ENCODE results near the gene FAM25G. TPM values are rescaled to one million over a fixed set of nuclear protein-coding genes. Genes with fewer than 3 reads are reported as not detected.

The FAM25G gene
- total RNA-seq, 1 experiment from 2014 or later = not detected

DNA sequence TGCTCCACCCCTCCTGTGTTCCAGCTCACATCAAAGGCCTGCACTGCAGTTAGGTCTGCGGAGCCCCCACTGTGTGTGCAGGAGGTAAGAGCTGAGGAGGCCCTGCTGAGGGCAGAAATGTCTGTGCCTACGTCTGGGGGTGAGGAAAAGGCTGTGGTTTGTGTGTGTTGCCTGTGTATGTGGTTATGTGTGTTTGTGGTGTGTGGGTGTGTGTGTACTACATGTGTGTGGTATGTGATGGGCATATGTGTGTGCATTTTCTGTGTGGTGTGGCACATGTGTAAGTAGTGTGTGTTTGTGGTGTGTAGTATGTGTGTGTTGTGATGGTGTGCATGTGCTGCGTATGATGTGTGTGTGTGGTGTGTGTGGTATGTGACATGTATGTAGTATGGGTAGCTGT lies 43.8 kb downstream of the FAM25G start:
- ChIA-PET CTCF (no interaction called here), POLR2A (no interaction called here)
- no peak overlapping the region for H3K4me3 ChIP-seq (ENCODE audit: low read depth in 2 of 2, low read length in 2 of 2)
- no peak for DNase-seq (ENCODE audit: low read depth, low spot score)
- no peaks in the 10 kb centered on the region for H3K27me3 ChIP-seq (ENCODE audit: control insufficient read depth, insufficient read depth, low read length)
- intact Hi-C loops (cut with micrococcal nuclease; ENCODE audit: unreplicated experiment) (no loop called here), in situ Hi-C loops (cut with HindIII; ENCODE audit: low pct_unique_long_range_greater_than_20kb, low sequenced_read_pairs) (no loop called here)
- TF ChIP-seq TCF7L2 (IDR thresholded peaks at IDR 0.05; ENCODE audit: low read depth, low read length) = no peak
- TF ChIP-seq, protein P1, sequence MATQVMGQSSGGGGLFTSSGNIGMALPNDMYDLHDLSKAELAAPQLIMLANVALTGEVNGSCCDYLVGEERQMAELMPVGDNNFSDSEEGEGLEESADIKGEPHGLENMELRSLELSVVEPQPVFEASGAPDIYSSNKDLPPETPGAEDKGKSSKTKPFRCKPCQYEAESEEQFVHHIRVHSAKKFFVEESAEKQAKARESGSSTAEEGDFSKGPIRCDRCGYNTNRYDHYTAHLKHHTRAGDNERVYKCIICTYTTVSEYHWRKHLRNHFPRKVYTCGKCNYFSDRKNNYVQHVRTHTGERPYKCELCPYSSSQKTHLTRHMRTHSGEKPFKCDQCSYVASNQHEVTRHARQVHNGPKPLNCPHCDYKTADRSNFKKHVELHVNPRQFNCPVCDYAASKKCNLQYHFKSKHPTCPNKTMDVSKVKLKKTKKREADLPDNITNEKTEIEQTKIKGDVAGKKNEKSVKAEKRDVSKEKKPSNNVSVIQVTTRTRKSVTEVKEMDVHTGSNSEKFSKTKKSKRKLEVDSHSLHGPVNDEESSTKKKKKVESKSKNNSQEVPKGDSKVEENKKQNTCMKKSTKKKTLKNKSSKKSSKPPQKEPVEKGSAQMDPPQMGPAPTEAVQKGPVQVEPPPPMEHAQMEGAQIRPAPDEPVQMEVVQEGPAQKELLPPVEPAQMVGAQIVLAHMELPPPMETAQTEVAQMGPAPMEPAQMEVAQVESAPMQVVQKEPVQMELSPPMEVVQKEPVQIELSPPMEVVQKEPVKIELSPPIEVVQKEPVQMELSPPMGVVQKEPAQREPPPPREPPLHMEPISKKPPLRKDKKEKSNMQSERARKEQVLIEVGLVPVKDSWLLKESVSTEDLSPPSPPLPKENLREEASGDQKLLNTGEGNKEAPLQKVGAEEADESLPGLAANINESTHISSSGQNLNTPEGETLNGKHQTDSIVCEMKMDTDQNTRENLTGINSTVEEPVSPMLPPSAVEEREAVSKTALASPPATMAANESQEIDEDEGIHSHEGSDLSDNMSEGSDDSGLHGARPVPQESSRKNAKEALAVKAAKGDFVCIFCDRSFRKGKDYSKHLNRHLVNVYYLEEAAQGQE (IDR thresholded peaks at IDR 0.05; ENCODE audit: insufficient read depth in 1 of 2, low read depth in 2 of 2, low read length in 1 of 2) = no peak
- no peak for TF ChIP-seq POLR2AphosphoS5 (IDR thresholded peaks at IDR 0.05; ENCODE audit: low read depth, low read length)
- H3K9me3 ChIP-seq (ENCODE audit: control insufficient read depth, insufficient read depth, low read depth, low read length) = 0 out of 2 replicates have a peak, but pooled peaks cover 3% of the 10 kb centered on the region
- H3K4me1 ChIP-seq (ENCODE audit: control insufficient read depth, insufficient read depth, low read length) = 0 out of 2 replicates have a peak, but pooled peaks cover 3% of the 10 kb centered on the region
- no TSS peak for BruUV-seq (replicated peaks)
- ATAC-seq = no peak
- no peak overlapping the region for H3K27ac ChIP-seq (ENCODE audit: low read length)
- no peaks in the 10 kb centered on the region for H3K36me3 ChIP-seq (ENCODE audit: control insufficient read depth, insufficient read depth, low read length)

DNA sequence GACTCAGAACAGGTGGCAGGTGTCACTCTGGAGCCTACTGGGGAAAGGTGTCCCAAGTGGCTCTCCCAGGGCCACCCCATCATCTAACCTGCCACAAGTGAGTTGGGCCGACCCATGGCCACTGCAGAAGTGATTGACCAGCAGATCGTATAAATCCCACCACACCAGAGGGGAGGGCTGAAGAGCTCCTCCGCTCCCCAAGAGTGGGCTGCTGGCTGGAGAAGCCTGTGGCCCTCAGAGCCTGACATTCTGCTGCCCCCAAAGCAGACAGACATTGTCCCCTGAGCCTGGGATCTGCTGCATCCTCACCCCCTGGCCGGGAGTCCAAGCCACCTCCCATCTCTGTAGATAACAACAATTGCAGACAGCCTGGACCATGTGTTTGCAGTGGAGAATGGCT lies 44.3 kb downstream of the FAM25G start:
- ChIA-PET POLR2A (no interaction called here), CTCF (no interaction called here)
- TF ChIP-seq, protein P1 (IDR thresholded peaks at IDR 0.05; ENCODE audit: insufficient read depth in 1 of 2, low read depth in 2 of 2, low read length in 1 of 2) = no peak
- TF ChIP-seq, protein P2, sequence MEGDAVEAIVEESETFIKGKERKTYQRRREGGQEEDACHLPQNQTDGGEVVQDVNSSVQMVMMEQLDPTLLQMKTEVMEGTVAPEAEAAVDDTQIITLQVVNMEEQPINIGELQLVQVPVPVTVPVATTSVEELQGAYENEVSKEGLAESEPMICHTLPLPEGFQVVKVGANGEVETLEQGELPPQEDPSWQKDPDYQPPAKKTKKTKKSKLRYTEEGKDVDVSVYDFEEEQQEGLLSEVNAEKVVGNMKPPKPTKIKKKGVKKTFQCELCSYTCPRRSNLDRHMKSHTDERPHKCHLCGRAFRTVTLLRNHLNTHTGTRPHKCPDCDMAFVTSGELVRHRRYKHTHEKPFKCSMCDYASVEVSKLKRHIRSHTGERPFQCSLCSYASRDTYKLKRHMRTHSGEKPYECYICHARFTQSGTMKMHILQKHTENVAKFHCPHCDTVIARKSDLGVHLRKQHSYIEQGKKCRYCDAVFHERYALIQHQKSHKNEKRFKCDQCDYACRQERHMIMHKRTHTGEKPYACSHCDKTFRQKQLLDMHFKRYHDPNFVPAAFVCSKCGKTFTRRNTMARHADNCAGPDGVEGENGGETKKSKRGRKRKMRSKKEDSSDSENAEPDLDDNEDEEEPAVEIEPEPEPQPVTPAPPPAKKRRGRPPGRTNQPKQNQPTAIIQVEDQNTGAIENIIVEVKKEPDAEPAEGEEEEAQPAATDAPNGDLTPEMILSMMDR (IDR thresholded peaks at IDR 0.05) = no peak
- no peak overlapping the region for H3K27ac ChIP-seq (ENCODE audit: low read length)
- no peak overlapping the region for H3K4me3 ChIP-seq (ENCODE audit: low read depth in 2 of 2, low read length in 2 of 2)
- no peaks in the 10 kb centered on the region for H3K27me3 ChIP-seq (ENCODE audit: control insufficient read depth, insufficient read depth, low read length)
- no peaks in the 10 kb centered on the region for H3K36me3 ChIP-seq (ENCODE audit: control insufficient read depth, insufficient read depth, low read length)
- ATAC-seq (no peak), DNase-seq (ENCODE audit: low read depth, low spot score) (no peak)
- no peaks in the 10 kb centered on the region for H3K4me1 ChIP-seq (ENCODE audit: control insufficient read depth, insufficient read depth, low read length)
- no TSS peak for BruUV-seq (replicated peaks)
- in situ Hi-C loops (cut with HindIII; ENCODE audit: low pct_unique_long_range_greater_than_20kb, low sequenced_read_pairs) (no loop called here), intact Hi-C loops (cut with micrococcal nuclease; ENCODE audit: unreplicated experiment) (no loop called here)
- 0 out of 2 replicates have a peak, but pooled peaks cover 3% of the 10 kb centered on the region for H3K9me3 ChIP-seq (ENCODE audit: control insufficient read depth, insufficient read depth, low read depth, low read length)
